GM12873 (cell line): ENCODE results near the gene BACE2.

Source experiments
- TF ChIP-seq, protein P1 (sequence below): IDR thresholded peaks from 2 replicates; pipeline ENCODE4 v1.5.1; 2012; ENCODE audit warnings: low read depth, mild to moderate bottlenecking, moderate library complexity, low read length, control low read depth; ENCODE audit not compliant: insufficient read depth; ENCODE audit errors: missing control alignments

BACE2 gene

DNA sequence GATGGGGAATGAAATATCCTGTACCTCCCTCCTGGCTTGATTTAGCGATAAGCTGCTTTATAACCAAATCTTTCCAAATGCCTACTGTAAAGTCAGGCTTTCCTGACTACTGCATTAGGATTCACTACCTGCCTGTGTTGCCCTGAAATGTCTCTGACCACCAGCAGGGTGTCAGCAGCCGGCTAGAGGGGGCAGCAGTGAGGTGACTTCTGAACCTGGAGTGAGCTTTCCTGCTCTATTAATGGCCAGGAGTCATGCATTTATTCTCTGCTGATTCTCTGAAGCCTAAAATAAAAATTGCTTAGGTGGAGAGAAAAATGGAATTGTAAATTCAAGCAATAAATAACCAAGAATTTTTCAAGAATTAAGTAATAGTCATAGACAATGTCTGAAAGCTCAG lies 2.5 kb downstream of the BACE2 start:
- TF ChIP-seq, protein P1, sequence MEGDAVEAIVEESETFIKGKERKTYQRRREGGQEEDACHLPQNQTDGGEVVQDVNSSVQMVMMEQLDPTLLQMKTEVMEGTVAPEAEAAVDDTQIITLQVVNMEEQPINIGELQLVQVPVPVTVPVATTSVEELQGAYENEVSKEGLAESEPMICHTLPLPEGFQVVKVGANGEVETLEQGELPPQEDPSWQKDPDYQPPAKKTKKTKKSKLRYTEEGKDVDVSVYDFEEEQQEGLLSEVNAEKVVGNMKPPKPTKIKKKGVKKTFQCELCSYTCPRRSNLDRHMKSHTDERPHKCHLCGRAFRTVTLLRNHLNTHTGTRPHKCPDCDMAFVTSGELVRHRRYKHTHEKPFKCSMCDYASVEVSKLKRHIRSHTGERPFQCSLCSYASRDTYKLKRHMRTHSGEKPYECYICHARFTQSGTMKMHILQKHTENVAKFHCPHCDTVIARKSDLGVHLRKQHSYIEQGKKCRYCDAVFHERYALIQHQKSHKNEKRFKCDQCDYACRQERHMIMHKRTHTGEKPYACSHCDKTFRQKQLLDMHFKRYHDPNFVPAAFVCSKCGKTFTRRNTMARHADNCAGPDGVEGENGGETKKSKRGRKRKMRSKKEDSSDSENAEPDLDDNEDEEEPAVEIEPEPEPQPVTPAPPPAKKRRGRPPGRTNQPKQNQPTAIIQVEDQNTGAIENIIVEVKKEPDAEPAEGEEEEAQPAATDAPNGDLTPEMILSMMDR: peak; percentile 66

- TF ChIP-seq, protein P1: no peak
These were observed 3.1 kb downstream of the BACE2 start for GRCh38 chr21:41170859-41171609.

GRCh38 chr21:41175080-41175479 lies 7.1 kb downstream of the BACE2 start:
- TF ChIP-seq, protein P1: no peak

DNA sequence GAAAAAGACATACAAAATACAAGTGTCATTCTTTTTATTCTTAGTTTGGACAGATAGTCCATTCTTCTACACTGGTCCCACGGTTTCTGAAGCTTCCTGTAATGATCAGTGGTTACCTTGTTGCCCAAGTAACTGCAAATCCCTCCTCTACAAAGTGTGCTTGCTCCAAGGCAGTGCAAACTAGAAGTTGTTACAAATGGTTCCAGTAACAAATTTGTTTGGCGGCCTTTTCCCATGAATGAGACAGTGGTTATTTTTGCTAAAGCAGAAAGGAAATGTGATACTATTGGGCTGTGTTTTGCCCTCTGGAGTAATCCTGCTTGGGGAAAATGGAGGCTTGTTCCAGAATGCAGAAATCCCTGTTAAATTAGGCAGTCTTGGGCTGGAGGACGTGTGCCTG lies 8.9 kb downstream of the BACE2 start:
- TF ChIP-seq, protein P1: no peak

GRCh38 chr21:41180752-41181151 lies 12.8 kb downstream of the BACE2 start:
- TF ChIP-seq, protein P1: no peak

GRCh38 chr21:41182547-41182946 lies 14.6 kb downstream of the BACE2 start:
- TF ChIP-seq, protein P1: no peak

DNA sequence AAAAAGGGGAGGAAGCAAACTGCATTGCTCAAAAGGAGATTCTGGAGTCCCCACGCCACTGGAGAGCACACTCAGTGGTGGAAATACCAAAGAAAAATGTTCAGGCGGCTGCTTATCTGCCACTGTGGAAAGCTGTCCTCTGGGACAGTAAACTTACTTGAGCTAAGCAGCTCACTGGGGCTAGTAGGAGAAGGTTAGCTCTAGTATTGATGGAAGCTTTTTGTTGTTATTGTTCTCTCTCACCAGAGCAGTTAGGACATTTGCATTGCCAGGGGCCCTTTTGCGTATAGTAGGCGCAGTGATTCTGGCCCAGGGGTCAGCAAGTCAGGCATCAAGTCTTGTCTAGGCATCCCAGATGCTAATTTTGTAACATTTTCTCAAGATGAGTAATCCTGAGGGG lies 15.6 kb downstream of the BACE2 start:
- TF ChIP-seq, protein P1: no peak
